ENCODE results near the gene LYPD1.

Gene LYPD1

GRCh38 chr2:132638313-132639040 is 31.5 kb downstream of the LYPD1 start:
- no peak for TF ChIP-seq CTCF (IDR thresholded peaks at IDR 0.05; ENCODE audit: low read depth, low read length, missing control alignments)
- no peak overlapping the region for H3K4me3 ChIP-seq (ENCODE audit: low read depth, low read length)
- DNase-seq (ENCODE audit: low read depth) = no peak
- in situ Hi-C loops (cut with HindIII; ENCODE audit: low sequenced_read_pairs) = no loop called here

- DNase-seq (ENCODE audit: low read depth) = no peak
- H3K4me3 ChIP-seq (ENCODE audit: low read depth, low read length) = no peak overlapping the region
- in situ Hi-C loops (cut with HindIII; ENCODE audit: low sequenced_read_pairs) = no loop called here
- TF ChIP-seq CTCF (IDR thresholded peaks at IDR 0.05; ENCODE audit: low read depth, low read length, missing control alignments) = no peak
These were observed 33.7 kb downstream of the LYPD1 start for GRCh38 chr2:132636346-132636745.

GRCh38 chr2:132633635-132634034 is 36.4 kb downstream of the LYPD1 start:
- in situ Hi-C loops (cut with HindIII; ENCODE audit: low sequenced_read_pairs) = no loop called here
- no peak for TF ChIP-seq CTCF (IDR thresholded peaks at IDR 0.05; ENCODE audit: low read depth, low read length, missing control alignments)
- no peak for DNase-seq (ENCODE audit: low read depth)
- no peak overlapping the region for H3K4me3 ChIP-seq (ENCODE audit: low read depth, low read length)

- in situ Hi-C loops (cut with HindIII; ENCODE audit: low sequenced_read_pairs) = no loop called here
- TF ChIP-seq CTCF (IDR thresholded peaks at IDR 0.05; ENCODE audit: low read depth, low read length, missing control alignments) = no peak
- DNase-seq (ENCODE audit: low read depth) = no peak
- H3K4me3 ChIP-seq (ENCODE audit: low read depth, low read length) = no peak overlapping the region
These were observed 37.9 kb downstream of the LYPD1 start for GRCh38 chr2:132632000-132632649.

GRCh38 chr2:132627536-132627935 is 42.5 kb downstream of the LYPD1 start:
- in situ Hi-C loops (cut with HindIII; ENCODE audit: low sequenced_read_pairs) = no loop called here
- TF ChIP-seq CTCF (IDR thresholded peaks at IDR 0.05; ENCODE audit: low read depth, low read length, missing control alignments) = no peak
- DNase-seq (ENCODE audit: low read depth) = no peak
- H3K4me3 ChIP-seq (ENCODE audit: low read depth, low read length) = no peak overlapping the region

- no peak for TF ChIP-seq CTCF (IDR thresholded peaks at IDR 0.05; ENCODE audit: low read depth, low read length, missing control alignments)
- H3K4me3 ChIP-seq (ENCODE audit: low read depth, low read length) = no peak overlapping the region
- in situ Hi-C loops (cut with HindIII; ENCODE audit: low sequenced_read_pairs) = no loop called here
These were observed 46.7 kb downstream of the LYPD1 start for GRCh38 chr2:132623096-132623839.

More at GRCh38 chr2:132623096-132623839, 46.7 kb downstream of the LYPD1 start:
- DNase-seq (ENCODE audit: low read depth) = peak; percentile 82
